Measurements from ENCODE around the gene FBXW12.

- TF ChIP-seq, protein P1, sequence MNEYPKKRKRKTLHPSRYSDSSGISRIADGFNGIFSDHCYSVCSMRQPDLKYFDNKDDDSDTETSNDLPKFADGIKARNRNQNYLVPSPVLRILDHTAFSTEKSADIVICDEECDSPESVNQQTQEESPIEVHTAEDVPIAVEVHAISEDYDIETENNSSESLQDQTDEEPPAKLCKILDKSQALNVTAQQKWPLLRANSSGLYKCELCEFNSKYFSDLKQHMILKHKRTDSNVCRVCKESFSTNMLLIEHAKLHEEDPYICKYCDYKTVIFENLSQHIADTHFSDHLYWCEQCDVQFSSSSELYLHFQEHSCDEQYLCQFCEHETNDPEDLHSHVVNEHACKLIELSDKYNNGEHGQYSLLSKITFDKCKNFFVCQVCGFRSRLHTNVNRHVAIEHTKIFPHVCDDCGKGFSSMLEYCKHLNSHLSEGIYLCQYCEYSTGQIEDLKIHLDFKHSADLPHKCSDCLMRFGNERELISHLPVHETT (tag by site-specific recombination; IDR thresholded peaks at IDR 0.05) = no peak
- TF ChIP-seq, protein P2, sequence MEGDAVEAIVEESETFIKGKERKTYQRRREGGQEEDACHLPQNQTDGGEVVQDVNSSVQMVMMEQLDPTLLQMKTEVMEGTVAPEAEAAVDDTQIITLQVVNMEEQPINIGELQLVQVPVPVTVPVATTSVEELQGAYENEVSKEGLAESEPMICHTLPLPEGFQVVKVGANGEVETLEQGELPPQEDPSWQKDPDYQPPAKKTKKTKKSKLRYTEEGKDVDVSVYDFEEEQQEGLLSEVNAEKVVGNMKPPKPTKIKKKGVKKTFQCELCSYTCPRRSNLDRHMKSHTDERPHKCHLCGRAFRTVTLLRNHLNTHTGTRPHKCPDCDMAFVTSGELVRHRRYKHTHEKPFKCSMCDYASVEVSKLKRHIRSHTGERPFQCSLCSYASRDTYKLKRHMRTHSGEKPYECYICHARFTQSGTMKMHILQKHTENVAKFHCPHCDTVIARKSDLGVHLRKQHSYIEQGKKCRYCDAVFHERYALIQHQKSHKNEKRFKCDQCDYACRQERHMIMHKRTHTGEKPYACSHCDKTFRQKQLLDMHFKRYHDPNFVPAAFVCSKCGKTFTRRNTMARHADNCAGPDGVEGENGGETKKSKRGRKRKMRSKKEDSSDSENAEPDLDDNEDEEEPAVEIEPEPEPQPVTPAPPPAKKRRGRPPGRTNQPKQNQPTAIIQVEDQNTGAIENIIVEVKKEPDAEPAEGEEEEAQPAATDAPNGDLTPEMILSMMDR (tag by site-specific recombination; IDR thresholded peaks at IDR 0.05) = no peak
- TF ChIP-seq ZNF449 (tag by site-specific recombination; IDR thresholded peaks at IDR 0.05) = no peak
- TF ChIP-seq, protein P3, sequence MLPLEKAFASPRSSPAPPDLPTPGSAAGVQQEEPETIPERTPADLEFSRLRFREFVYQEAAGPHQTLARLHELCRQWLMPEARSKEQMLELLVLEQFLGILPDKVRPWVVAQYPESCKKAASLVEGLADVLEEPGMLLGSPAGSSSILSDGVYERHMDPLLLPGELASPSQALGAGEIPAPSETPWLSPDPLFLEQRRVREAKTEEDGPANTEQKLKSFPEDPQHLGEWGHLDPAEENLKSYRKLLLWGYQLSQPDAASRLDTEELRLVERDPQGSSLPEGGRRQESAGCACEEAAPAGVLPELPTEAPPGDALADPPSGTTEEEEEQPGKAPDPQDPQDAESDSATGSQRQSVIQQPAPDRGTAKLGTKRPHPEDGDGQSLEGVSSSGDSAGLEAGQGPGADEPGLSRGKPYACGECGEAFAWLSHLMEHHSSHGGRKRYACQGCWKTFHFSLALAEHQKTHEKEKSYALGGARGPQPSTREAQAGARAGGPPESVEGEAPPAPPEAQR (tag by site-specific recombination; IDR thresholded peaks at IDR 0.05) = no peak
- TF ChIP-seq ZNF24 (tag by site-specific recombination; IDR thresholded peaks at IDR 0.05) = no peak
- TF ChIP-seq, protein P4, sequence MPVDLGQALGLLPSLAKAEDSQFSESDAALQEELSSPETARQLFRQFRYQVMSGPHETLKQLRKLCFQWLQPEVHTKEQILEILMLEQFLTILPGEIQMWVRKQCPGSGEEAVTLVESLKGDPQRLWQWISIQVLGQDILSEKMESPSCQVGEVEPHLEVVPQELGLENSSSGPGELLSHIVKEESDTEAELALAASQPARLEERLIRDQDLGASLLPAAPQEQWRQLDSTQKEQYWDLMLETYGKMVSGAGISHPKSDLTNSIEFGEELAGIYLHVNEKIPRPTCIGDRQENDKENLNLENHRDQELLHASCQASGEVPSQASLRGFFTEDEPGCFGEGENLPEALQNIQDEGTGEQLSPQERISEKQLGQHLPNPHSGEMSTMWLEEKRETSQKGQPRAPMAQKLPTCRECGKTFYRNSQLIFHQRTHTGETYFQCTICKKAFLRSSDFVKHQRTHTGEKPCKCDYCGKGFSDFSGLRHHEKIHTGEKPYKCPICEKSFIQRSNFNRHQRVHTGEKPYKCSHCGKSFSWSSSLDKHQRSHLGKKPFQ (tag by site-specific recombination; IDR thresholded peaks at IDR 0.05) = no peak
- TF ChIP-seq ZNF830 (tag by site-specific recombination; IDR thresholded peaks at IDR 0.05; ENCODE audit: low read depth) = no peak
- no peak for TF ChIP-seq ZNF121 (tag by site-specific recombination; IDR thresholded peaks at IDR 0.05)
- TF ChIP-seq ZNF23 (tag by site-specific recombination; IDR thresholded peaks at IDR 0.05; ENCODE audit: borderline replicate concordance) = no peak
- TF ChIP-seq ZNF530 (tag by site-specific recombination; IDR thresholded peaks at IDR 0.05; ENCODE audit: low read depth) = no peak
- TF ChIP-seq ZSCAN16 (tag by site-specific recombination; IDR thresholded peaks at IDR 0.05) = no peak
- TF ChIP-seq ZFP41 (tag by site-specific recombination; IDR thresholded peaks at IDR 0.05; ENCODE audit: borderline replicate concordance) = no peak
- TF ChIP-seq, protein P5, sequence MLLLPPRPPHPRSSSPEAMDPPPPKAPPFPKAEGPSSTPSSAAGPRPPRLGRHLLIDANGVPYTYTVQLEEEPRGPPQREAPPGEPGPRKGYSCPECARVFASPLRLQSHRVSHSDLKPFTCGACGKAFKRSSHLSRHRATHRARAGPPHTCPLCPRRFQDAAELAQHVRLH (tag by site-specific recombination; IDR thresholded peaks at IDR 0.05) = no peak
- TF ChIP-seq ZBTB48 (tag by site-specific recombination; IDR thresholded peaks at IDR 0.05) = no peak
Observed at GRCh38 chr3:48372377-48372770, 355 bp downstream of the FBXW12 start.
